ENCODE data around the gene PRKAR1B. TPM values are rescaled to one million over a fixed set of nuclear protein-coding genes. Genes with fewer than 3 reads are reported as not detected.
"Not testable (repeated sequence)": the region's sequence is repeated elsewhere in the genome, so short reads cannot be mapped to it uniquely, and the experiment has no call there.

PRKAR1B gene
- total RNA-seq, 1 donor from 2014 or later: 14.7 TPM

DNA sequence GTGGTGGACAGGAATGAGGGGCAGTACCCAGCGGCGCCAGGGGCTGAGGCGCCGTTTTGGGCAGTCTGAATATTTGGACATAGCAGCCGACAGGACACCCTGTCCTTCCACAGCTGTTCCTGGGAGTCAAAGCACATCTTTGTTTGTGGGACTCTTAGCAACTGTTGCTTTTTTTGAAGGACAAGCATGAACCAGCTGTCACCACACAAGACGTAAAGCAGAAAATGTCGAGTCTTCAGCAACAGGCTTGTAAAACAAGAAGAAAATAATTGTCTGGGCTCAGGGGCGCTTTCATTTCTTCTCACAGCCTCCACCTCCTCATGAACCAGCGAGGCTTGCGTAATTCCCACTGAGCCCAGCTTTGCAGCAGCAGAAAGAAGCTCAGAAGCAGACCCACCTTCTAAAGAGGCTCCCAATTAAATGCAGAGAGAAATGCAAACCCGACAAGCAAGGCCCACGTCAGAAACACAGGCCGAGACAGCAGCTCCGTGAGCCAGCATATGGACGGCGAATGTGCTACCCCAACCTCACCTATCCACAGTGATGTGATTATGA is 69.4 kb downstream of the PRKAR1B start:
- H3K9ac ChIP-seq (ENCODE audit: low read length): no peak overlapping the region
- FAIRE-seq: no peak
- Mint-ChIP-seq H3K27me3 (ENCODE audit: low read depth, unreplicated experiment) (no peaks in the 10 kb centered on the region), H3K9me3 (ENCODE audit: unreplicated experiment) (no peaks in the 10 kb centered on the region), H3K4me1 (ENCODE audit: low read depth, unreplicated experiment) (no peaks in the 10 kb centered on the region), H3K36me3 (ENCODE audit: low read depth, unreplicated experiment) (peaks cover 6% of the 10 kb centered on the region), H3K4me3 (ENCODE audit: unreplicated experiment) (no peak overlapping the region), H3K27ac (ENCODE audit: unreplicated experiment) (no peak overlapping the region)
- H3K79me2 ChIP-seq (ENCODE audit: insufficient read depth, low read length): no peaks in the 10 kb centered on the region
- H3K4me1 ChIP-seq (ENCODE audit: insufficient read depth, low read length): no peaks in the 10 kb centered on the region
- no peak overlapping the region for H3K27ac ChIP-seq (ENCODE audit: low read depth, low read length)
- H2AFZ ChIP-seq (ENCODE audit: low read depth, low read length): no peak overlapping the region
- H3K36me3 ChIP-seq (ENCODE audit: insufficient read depth, low read length): no peaks in the 10 kb centered on the region
- no peaks in the 10 kb centered on the region for H3K27me3 ChIP-seq (ENCODE audit: insufficient read depth, low read length)
- DNase-seq (ENCODE audit: low read depth): no peak
- no peak overlapping the region for H3K4me3 ChIP-seq (ENCODE audit: insufficient read depth, low read depth, low read length)
- no peaks in the 10 kb centered on the region for H4K20me1 ChIP-seq (ENCODE audit: insufficient read depth, low read length)
- TF ChIP-seq EZH2 (IDR thresholded peaks at IDR 0.05; ENCODE audit: insufficient read depth, low read length): no peak
- TF ChIP-seq, protein P1, sequence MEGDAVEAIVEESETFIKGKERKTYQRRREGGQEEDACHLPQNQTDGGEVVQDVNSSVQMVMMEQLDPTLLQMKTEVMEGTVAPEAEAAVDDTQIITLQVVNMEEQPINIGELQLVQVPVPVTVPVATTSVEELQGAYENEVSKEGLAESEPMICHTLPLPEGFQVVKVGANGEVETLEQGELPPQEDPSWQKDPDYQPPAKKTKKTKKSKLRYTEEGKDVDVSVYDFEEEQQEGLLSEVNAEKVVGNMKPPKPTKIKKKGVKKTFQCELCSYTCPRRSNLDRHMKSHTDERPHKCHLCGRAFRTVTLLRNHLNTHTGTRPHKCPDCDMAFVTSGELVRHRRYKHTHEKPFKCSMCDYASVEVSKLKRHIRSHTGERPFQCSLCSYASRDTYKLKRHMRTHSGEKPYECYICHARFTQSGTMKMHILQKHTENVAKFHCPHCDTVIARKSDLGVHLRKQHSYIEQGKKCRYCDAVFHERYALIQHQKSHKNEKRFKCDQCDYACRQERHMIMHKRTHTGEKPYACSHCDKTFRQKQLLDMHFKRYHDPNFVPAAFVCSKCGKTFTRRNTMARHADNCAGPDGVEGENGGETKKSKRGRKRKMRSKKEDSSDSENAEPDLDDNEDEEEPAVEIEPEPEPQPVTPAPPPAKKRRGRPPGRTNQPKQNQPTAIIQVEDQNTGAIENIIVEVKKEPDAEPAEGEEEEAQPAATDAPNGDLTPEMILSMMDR (IDR thresholded peaks at IDR 0.05; ENCODE audit: insufficient read depth, low read depth, low read length): no peak
- H3K4me2 ChIP-seq (ENCODE audit: low read length): no peak overlapping the region
- peaks cover 16% of the 10 kb centered on the region for H3K9me3 ChIP-seq (ENCODE audit: insufficient read depth, low read depth, low read length)

DNA sequence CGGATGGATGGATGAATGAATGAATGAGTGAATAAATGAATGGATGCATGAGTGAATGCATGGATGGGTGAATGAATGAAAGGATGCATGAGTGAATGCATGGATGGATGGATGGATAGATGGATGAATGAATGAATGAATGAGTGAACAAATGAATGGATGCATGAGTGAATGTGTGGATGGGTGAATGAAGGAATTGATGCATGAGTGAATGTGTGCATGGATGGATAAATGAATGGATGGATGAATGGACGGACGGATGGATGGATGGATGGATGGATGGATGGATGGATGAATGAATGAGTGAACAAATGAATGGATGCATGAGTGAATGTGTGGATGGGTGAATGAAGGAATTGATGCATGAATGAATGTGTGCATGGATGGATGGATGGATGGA is 70.1 kb downstream of the PRKAR1B start:
- not testable (repeated sequence) for H3K36me3 ChIP-seq (ENCODE audit: insufficient read depth, low read length); FAIRE-seq; H3K27ac ChIP-seq (ENCODE audit: low read depth, low read length)

DNA sequence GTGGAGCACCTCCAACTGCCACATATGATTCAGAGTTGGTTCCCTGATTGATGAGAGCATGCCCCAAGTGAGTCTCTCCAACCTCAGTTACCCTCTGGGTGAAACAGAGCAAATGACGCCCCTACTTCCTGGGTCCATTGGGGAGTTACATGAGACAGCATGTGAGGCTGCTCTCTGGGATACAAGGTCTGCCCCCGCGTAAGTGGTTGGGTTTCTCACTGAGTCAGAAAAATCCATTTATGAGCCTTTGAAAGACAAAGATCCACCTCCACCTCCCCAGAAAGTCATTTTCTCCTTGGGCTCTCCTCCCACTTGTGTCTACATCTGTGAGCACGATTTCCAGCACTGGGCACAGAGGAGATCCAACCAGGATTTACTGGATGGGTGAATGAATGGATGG is 71.3 kb downstream of the PRKAR1B start:
- no peaks in the 10 kb centered on the region for H3K79me2 ChIP-seq (ENCODE audit: insufficient read depth, low read length)
- no peak overlapping the region for H3K4me3 ChIP-seq (ENCODE audit: insufficient read depth, low read depth, low read length)
- FAIRE-seq (no peak), DNase-seq (ENCODE audit: low read depth) (no peak)
- no peaks in the 10 kb centered on the region for H4K20me1 ChIP-seq (ENCODE audit: insufficient read depth, low read length)
- no peak overlapping the region for H3K27ac ChIP-seq (ENCODE audit: low read depth, low read length)
- Mint-ChIP-seq H3K4me3 (ENCODE audit: unreplicated experiment) (no peak overlapping the region), H3K36me3 (ENCODE audit: low read depth, unreplicated experiment) (peaks cover 6% of the 10 kb centered on the region), H3K27me3 (ENCODE audit: low read depth, unreplicated experiment) (no peaks in the 10 kb centered on the region), H3K9me3 (ENCODE audit: unreplicated experiment) (no peaks in the 10 kb centered on the region), H3K27ac (ENCODE audit: unreplicated experiment) (no peak overlapping the region), H3K4me1 (ENCODE audit: low read depth, unreplicated experiment) (no peaks in the 10 kb centered on the region)
- H3K9ac ChIP-seq (ENCODE audit: low read length): no peak overlapping the region
- H3K4me1 ChIP-seq (ENCODE audit: insufficient read depth, low read length): no peaks in the 10 kb centered on the region
- H3K36me3 ChIP-seq (ENCODE audit: insufficient read depth, low read length): no peaks in the 10 kb centered on the region
- no peak overlapping the region for H3K4me2 ChIP-seq (ENCODE audit: low read length)
- H2AFZ ChIP-seq (ENCODE audit: low read depth, low read length): no peak overlapping the region
- no peak for TF ChIP-seq EZH2 (IDR thresholded peaks at IDR 0.05; ENCODE audit: insufficient read depth, low read length)
- TF ChIP-seq, protein P1 (IDR thresholded peaks at IDR 0.05; ENCODE audit: insufficient read depth, low read depth, low read length): no peak
- H3K9me3 ChIP-seq (ENCODE audit: insufficient read depth, low read depth, low read length): peaks cover 16% of the 10 kb centered on the region
- no peaks in the 10 kb centered on the region for H3K27me3 ChIP-seq (ENCODE audit: insufficient read depth, low read length)

More for the DNA sequence above, 70.1 kb downstream of the PRKAR1B start:
- not testable (repeated sequence) for H3K4me1 ChIP-seq (ENCODE audit: insufficient read depth, low read length); H3K36me3 Mint-ChIP-seq (ENCODE audit: low read depth, unreplicated experiment); H3K79me2 ChIP-seq (ENCODE audit: insufficient read depth, low read length); H3K9ac ChIP-seq (ENCODE audit: low read length); H3K27me3 Mint-ChIP-seq (ENCODE audit: low read depth, unreplicated experiment); H2AFZ ChIP-seq (ENCODE audit: low read depth, low read length); H3K4me3 Mint-ChIP-seq (ENCODE audit: unreplicated experiment); H3K4me1 Mint-ChIP-seq (ENCODE audit: low read depth, unreplicated experiment); H3K27me3 ChIP-seq (ENCODE audit: insufficient read depth, low read length); H3K4me2 ChIP-seq (ENCODE audit: low read length); DNase-seq (ENCODE audit: low read depth); H3K4me3 ChIP-seq (ENCODE audit: insufficient read depth, low read depth, low read length); H3K9me3 Mint-ChIP-seq (ENCODE audit: unreplicated experiment); H3K27ac Mint-ChIP-seq (ENCODE audit: unreplicated experiment); H4K20me1 ChIP-seq (ENCODE audit: insufficient read depth, low read length)
- peaks cover 16% of the 10 kb centered on the region for H3K9me3 ChIP-seq (ENCODE audit: insufficient read depth, low read depth, low read length)

Measured in astrocyte (in vitro differentiated cells and primary cell).